Measurements from ENCODE around the gene PDGFC.

DNA sequence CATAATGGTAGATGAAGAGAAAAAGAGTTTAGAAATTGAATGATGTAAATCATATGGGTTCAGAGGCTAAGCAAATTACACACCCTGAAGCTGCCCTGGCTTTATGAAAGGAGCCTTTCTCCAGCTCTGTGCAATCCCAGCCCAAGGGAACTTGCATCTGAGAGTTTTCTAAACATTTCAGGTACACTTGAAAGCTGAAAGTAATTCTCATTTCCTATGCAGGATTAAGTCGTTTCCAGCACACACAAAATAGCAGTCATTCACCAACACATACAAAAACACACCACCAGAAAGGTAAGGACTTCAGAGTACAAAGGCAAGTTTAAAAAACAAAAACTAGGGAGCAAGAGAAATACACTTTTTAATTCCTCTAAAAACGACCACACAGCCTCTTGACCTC lies 1.7 kb downstream of the PDGFC start:
- TF ChIP-seq, protein P1, sequence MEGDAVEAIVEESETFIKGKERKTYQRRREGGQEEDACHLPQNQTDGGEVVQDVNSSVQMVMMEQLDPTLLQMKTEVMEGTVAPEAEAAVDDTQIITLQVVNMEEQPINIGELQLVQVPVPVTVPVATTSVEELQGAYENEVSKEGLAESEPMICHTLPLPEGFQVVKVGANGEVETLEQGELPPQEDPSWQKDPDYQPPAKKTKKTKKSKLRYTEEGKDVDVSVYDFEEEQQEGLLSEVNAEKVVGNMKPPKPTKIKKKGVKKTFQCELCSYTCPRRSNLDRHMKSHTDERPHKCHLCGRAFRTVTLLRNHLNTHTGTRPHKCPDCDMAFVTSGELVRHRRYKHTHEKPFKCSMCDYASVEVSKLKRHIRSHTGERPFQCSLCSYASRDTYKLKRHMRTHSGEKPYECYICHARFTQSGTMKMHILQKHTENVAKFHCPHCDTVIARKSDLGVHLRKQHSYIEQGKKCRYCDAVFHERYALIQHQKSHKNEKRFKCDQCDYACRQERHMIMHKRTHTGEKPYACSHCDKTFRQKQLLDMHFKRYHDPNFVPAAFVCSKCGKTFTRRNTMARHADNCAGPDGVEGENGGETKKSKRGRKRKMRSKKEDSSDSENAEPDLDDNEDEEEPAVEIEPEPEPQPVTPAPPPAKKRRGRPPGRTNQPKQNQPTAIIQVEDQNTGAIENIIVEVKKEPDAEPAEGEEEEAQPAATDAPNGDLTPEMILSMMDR (IDR thresholded peaks at IDR 0.05) = no peak
- no peak for TF ChIP-seq POLR2A (IDR thresholded peaks at IDR 0.05)

Data from gastroesophageal sphincter (tissue), 3 donors.